ENCODE data around the gene NODAL. TPM values are rescaled to one million over a fixed set of nuclear protein-coding genes. Genes with fewer than 3 reads are reported as not detected.
A peak's percentile ranks its signal among the peaks of the same experiment; 100 is the strongest.

The NODAL gene
- total and polyA plus RNA-seq, 2 of the 4 experiments (the other 2 are of a cell fraction) = not detected

DNA sequence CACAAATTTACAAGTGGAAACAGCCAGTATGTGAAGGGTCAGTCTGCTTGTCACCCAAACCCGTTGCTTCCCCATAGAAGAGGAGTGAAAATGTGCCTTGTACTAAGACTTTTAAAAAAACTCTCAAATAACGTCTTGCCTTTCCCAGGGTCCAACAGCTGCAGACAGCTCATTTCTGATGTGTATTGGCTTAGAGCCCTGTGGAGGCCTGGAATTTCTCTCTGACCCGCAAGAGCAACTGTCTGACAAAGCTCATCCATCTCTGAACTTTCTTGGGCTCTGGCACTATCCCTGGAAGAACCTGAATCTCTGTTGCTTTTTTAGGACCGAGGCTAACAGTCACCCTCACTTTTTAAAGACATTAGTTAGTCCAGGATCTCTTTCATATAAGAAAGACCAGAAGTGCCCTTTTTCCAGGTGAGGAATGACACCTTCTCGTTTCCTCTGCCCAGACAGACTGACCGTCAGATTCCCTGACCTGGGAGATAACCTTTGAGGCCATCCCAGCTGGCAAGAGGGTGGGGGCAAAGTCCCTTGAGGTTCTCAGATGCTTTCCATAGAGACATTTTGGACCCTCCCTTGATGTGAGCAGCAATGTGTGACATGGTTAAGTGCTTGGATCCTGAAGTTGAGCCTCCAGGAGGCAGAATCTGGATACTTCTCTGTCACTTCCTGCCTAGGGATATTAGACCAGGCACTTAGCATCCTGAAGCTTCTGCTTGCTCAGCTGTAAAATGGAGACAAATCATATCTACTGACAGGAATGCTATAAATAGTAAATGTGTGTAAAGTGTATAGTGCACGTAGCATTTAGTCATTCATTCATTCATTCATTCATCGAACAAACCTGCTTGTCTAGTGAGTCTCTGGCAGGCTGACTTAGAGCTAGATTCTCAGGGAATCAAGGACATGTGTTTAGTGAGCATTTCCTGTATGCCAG, 4.5 kb upstream of the NODAL start:
- in situ Hi-C loops (cut with MboI; ENCODE audit: low sequenced_read_pairs) = no loop called here
- no peak overlapping the region for H3K27ac ChIP-seq (ENCODE audit: insufficient read depth, low read length)
- DNase-seq = peak; percentile 91

More for the DNA sequence above, 4.5 kb upstream of the NODAL start:
- Histone ChIP-seq H4K5ac (ENCODE audit: low read depth, low read length) (no peak overlapping the region), H3K9ac (ENCODE audit: low read depth, low read length) (no peak overlapping the region), H2BK20ac (ENCODE audit: low read depth, low read length) (no peak overlapping the region), H4K20me1 (ENCODE audit: insufficient read depth, low read length) (peaks cover 11% of the 10 kb centered on the region; the same call in 1 of the 2 replicates), H3K36me3 (ENCODE audit: control insufficient read depth, insufficient read depth, low read length) (no peaks in the 10 kb centered on the region), H3K4me1 (ENCODE audit: control insufficient read depth, insufficient read depth, low read length) (peaks cover 4% of the 10 kb centered on the region; the same call in 1 of the 2 replicates), H3K79me1 (ENCODE audit: low read depth in 1 of 2, low read length in 2 of 2) (no peaks in the 10 kb centered on the region), H3K4ac (ENCODE audit: low read depth, low read length) (no peak overlapping the region), H2BK120ac (ENCODE audit: low read depth, low read length) (no peak overlapping the region), H2AFZ (replicated peaks; ENCODE audit: low read length, poor library complexity) (no peak overlapping the region), H2BK15ac (ENCODE audit: low read depth, low read length) (no peak overlapping the region), H2AK5ac (ENCODE audit: low read depth, low read length) (no peak overlapping the region), H3K9me1 (ENCODE audit: insufficient read depth, low read length) (0 out of 2 replicates have a peak, but pooled peaks cover 4% of the 10 kb centered on the region), H3K23ac (ENCODE audit: low read depth, low read length) (no peak overlapping the region), H4K91ac (ENCODE audit: insufficient read depth, low read depth, low read length) (no peak overlapping the region), H3K4me2 (ENCODE audit: low read depth, low read length) (no peak overlapping the region), H3K4me3 (ENCODE audit: insufficient read depth, low read depth, low read length) (no peak overlapping the region), H2AK9ac (replicated peaks; ENCODE audit: low read depth, low read length, poor library complexity) (no peak overlapping the region), H3K27me3 (ENCODE audit: control insufficient read depth, insufficient read depth, low read length) (peaks cover 41% of the 10 kb centered on the region), H4K8ac (ENCODE audit: low read depth in 2 of 2, low read length in 2 of 2) (no peak overlapping the region), H3K18ac (ENCODE audit: low read depth, low read length) (no peak overlapping the region), H3K9me3 (ENCODE audit: control insufficient read depth, insufficient read depth, low read length) (no peaks in the 10 kb centered on the region), H2BK5ac (ENCODE audit: low read depth, low read length, poor library complexity, severe bottlenecking) (no peak overlapping the region), H3K56ac (ENCODE audit: extremely low read depth, insufficient read depth, low read length) (no peak overlapping the region), H3K14ac (replicated peaks; ENCODE audit: low read depth, low read length) (no peak overlapping the region)
- peak; percentile 77 for ATAC-seq (ENCODE audit: low read depth)
- ChIA-PET CTCF (interaction anchor here (0.6 kb wide), 1 partner anchor 390 kb away, joined by 9 read pairs; no protein-coding TSS in a partner anchor), POLR2A (ENCODE audit: unreplicated experiment) (interaction anchor here (0.6 kb wide), 1 partner anchor 102 kb away, joined by 5 read pairs; no protein-coding TSS in a partner anchor)
- WGBS, 2 experiments (ENCODE audit: extremely low coverage in 2 of 2, insufficient read length in 1 of 2) = 8% methylated on average over 2 of the region's 8 CpGs; no CpG with 5 or more reads in 1 of the 2 experiments
- intact Hi-C loops (cut with micrococcal nuclease) = no loop called here
- dilution Hi-C loops (cut with HindIII; ENCODE audit: low sequenced_read_pairs, unreplicated experiment) = no loop called here
- BruUV-seq (replicated peaks) = no TSS peak
- TF ChIP-seq NFE2L2 (IDR thresholded peaks at IDR 0.05; ENCODE audit: low read depth, low read length) (no peak), CHD1 (IDR thresholded peaks at IDR 0.05; ENCODE audit: low read depth, low read length) (no peak), MAFK (IDR thresholded peaks at IDR 0.05; ENCODE audit: low read depth, low read length) (no peak), RFX5 (IDR thresholded peaks at IDR 0.05; ENCODE audit: low read depth, low read length) (no peak), MXI1 (IDR thresholded peaks at IDR 0.05; ENCODE audit: borderline replicate concordance, low read depth, low read length) (no peak), SMC3 (IDR thresholded peaks at IDR 0.05; ENCODE audit: low read depth, low read length) (no peak), FOS (IDR thresholded peaks at IDR 0.05; ENCODE audit: low read depth, low read length) (no peak), CEBPB (IDR thresholded peaks at IDR 0.05; ENCODE audit: low read depth, low read length) (no peak), POLR2A (IDR thresholded peaks at IDR 0.05; ENCODE audit: low read depth, low read length) (no peak), RAD21 (IDR thresholded peaks at IDR 0.05; ENCODE audit: low read length) (no peak)
- TF ChIP-seq, protein P1, sequence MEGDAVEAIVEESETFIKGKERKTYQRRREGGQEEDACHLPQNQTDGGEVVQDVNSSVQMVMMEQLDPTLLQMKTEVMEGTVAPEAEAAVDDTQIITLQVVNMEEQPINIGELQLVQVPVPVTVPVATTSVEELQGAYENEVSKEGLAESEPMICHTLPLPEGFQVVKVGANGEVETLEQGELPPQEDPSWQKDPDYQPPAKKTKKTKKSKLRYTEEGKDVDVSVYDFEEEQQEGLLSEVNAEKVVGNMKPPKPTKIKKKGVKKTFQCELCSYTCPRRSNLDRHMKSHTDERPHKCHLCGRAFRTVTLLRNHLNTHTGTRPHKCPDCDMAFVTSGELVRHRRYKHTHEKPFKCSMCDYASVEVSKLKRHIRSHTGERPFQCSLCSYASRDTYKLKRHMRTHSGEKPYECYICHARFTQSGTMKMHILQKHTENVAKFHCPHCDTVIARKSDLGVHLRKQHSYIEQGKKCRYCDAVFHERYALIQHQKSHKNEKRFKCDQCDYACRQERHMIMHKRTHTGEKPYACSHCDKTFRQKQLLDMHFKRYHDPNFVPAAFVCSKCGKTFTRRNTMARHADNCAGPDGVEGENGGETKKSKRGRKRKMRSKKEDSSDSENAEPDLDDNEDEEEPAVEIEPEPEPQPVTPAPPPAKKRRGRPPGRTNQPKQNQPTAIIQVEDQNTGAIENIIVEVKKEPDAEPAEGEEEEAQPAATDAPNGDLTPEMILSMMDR (conservative IDR thresholded peaks at IDR 0.05; ENCODE audit: low read depth, low read length) = no peak
- TF ChIP-seq, protein P2, sequence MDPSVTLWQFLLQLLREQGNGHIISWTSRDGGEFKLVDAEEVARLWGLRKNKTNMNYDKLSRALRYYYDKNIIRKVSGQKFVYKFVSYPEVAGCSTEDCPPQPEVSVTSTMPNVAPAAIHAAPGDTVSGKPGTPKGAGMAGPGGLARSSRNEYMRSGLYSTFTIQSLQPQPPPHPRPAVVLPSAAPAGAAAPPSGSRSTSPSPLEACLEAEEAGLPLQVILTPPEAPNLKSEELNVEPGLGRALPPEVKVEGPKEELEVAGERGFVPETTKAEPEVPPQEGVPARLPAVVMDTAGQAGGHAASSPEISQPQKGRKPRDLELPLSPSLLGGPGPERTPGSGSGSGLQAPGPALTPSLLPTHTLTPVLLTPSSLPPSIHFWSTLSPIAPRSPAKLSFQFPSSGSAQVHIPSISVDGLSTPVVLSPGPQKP (IDR thresholded peaks at IDR 0.05; ENCODE audit: borderline replicate concordance, low read depth, low read length) = no peak

Measured in IMR-90 (cell line).